Stomach (tissue), 9 donors: ENCODE results near the gene FLRT2. TPM values are rescaled to one million over a fixed set of nuclear protein-coding genes. Genes with fewer than 3 reads are reported as not detected.
A peak's percentile ranks its signal among the peaks of the same experiment; 100 is the strongest.

Source experiments
- DNase-seq, 2 donors: peaks; one replicate each; pipeline versions ENCODE4 v3.0.0 to v3.0.0-alpha.2; 2013 to 2019
- H3K27ac ChIP-seq, 5 donors: fragments of 200-600 bp in 4 of 5; sonication (generic) in 4 of 5; one replicate each; pipeline ENCODE4 v1.5.1; 2013 to 2019; ENCODE audit warnings: mild to moderate bottlenecking in 1 of 5, moderate library complexity in 1 of 5
- H3K27me3 ChIP-seq, 3 donors: fragments of 200-600 bp; sonication (generic); one replicate each; pipeline ENCODE4 v1.5.1; 2017 to 2019; ENCODE audit warnings: mixed run types in 1 of 3
- H3K36me3 ChIP-seq, 4 donors: fragments of 200-600 bp; sonication (generic); 1 replicate in 3 of 4; 2 replicates in 1 of 4; pipeline ENCODE4 v1.5.1; 2016 to 2019
- H3K4me1 ChIP-seq, 4 donors: fragments of 200-600 bp; sonication (generic); one replicate each; pipeline ENCODE4 v1.5.1; 2016 to 2019
- H3K4me3 ChIP-seq, 4 donors: fragments of 200-600 bp; sonication (generic) in 3 of 4; one replicate each; pipeline ENCODE4 v1.5.1; 2016 to 2019; ENCODE audit warnings: mild to moderate bottlenecking in 1 of 4
- H3K9me3 ChIP-seq, 4 donors: fragments of 200-600 bp; sonication (generic); one replicate each; pipeline ENCODE4 v1.5.1; 2016 to 2019
- EP300 ChIP-seq: sonication (generic); formaldehyde crosslinking; IDR thresholded peaks from one replicate; pipeline ENCODE4 v1.6.1; 2017; ENCODE audit warnings: antibody characterized with exemption
- POLR2A ChIP-seq, 4 donors: fragments of 450-650 bp; IDR thresholded peaks; one replicate each; pipeline ENCODE4 v1.6.1; 2016; ENCODE audit warnings: antibody characterized with exemption in 4 of 4, control low read depth in 2 of 4, mild to moderate bottlenecking in 1 of 4, moderate library complexity in 1 of 4
- POLR2AphosphoS5 ChIP-seq, 3 donors: sonication (generic); formaldehyde crosslinking; IDR thresholded peaks; one replicate each; pipeline ENCODE4 v1.6.1; 2016; ENCODE audit warnings: antibody characterized with exemption in 3 of 3
- WGBS, 5 donors: extraction: QIAGEN DNeasy Blood & Tissue Kit in 3 of 5; methylation state at CpG; one replicate each; pipeline versions ENCODE4 v1.1.5 to v1.1.7; 2013 to 2018; 5-methylcytosine and 5-hydroxymethylcytosine counted together
- intact Hi-C: fragments of 100-400 bp; cut with DNase I; formaldehyde crosslinking; loops from one replicate; pipeline ENCODE4 v1.15.1; 2023; ENCODE audit warnings: low total_unique reads
- polyA plus RNA-seq, 3 donors: library from polyadenylated mRNA; stranded (reverse); fragments of 200-250 nt; gene quantifications; one replicate each; pipeline ENCODE4 v1.2.3, GENCODE V29; 2013
- total RNA-seq, 5 donors: library from RNA; depleted of rRNA; stranded (reverse); fragments of >200 nt; gene quantifications; one replicate each; pipeline versions ENCODE4 v1.1.0 to v1.2.3, GENCODE V29; 2014 to 2016
- TF ChIP-seq, protein P1 (sequence below), 7 experiments: fragments of 450-650 bp in 4 of 7; fragments of 200-600 bp in 3 of 7; sonication (generic) in 3 of 7; IDR thresholded peaks; one replicate each; pipeline ENCODE4 v1.5.1; 2016 to 2019; ENCODE audit warnings: antibody characterized with exemption in 7 of 7, control low read depth in 2 of 7, mild to moderate bottlenecking in 1 of 7
- donor health status: healthy with polysubstance abuse.
- donor health status: Bipolar disorder and iron deficiency.
- donor health status: healthy.

The FLRT2 gene
- total and polyA plus RNA-seq, 8 donors: 0.45 to 34.1 (median 1.2) TPM

DNA sequence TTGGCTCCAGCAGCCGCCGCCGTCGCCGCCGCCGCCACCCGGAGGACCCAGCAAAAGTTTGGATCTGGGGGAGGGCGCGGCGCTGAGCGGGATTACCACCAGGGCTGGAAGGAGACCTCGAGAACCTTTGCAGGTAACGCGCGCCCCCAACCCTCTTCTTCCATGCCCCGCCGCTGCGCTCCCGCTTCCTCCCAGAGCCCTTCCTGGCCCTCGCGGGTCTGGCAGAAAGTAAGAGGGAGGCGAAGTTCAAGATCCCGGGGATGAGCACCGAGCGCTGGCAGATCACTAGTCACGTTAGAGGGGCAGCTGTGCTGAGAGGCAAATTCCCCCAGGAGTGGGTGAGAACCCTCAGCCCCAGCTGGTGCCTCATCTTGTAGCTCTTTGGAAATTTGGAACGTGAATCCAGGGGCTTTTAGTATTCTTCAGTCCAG lies 3.9 kb downstream of the FLRT2 start:
- peak in 1 of 2 donors; percentile 56 for DNase-seq
- no peak for TF ChIP-seq EP300
- TF ChIP-seq POLR2AphosphoS5 (IDR thresholded peaks at IDR 0.05): no peak
- TF ChIP-seq, protein P1, sequence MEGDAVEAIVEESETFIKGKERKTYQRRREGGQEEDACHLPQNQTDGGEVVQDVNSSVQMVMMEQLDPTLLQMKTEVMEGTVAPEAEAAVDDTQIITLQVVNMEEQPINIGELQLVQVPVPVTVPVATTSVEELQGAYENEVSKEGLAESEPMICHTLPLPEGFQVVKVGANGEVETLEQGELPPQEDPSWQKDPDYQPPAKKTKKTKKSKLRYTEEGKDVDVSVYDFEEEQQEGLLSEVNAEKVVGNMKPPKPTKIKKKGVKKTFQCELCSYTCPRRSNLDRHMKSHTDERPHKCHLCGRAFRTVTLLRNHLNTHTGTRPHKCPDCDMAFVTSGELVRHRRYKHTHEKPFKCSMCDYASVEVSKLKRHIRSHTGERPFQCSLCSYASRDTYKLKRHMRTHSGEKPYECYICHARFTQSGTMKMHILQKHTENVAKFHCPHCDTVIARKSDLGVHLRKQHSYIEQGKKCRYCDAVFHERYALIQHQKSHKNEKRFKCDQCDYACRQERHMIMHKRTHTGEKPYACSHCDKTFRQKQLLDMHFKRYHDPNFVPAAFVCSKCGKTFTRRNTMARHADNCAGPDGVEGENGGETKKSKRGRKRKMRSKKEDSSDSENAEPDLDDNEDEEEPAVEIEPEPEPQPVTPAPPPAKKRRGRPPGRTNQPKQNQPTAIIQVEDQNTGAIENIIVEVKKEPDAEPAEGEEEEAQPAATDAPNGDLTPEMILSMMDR (IDR thresholded peaks at IDR 0.05): no peak
- TF ChIP-seq POLR2A (IDR thresholded peaks at IDR 0.05): no peak
- Histone ChIP-seq H3K4me1 (peaks cover 32 to 55% (median 53%) of the 10 kb centered on the region in 4 donors), H3K9me3 (no peaks in the 10 kb centered on the region), H3K27me3 (peaks cover 7 to 68% (median 58%) of the 10 kb centered on the region in 3 donors), H3K27ac (peak overlapping the region; percentile 10 to 81 (median 68)), H3K4me3 (peak overlapping the region; percentile 53 to 73 (median 66)), H3K36me3 (no peaks in the 10 kb centered on the region)
- intact Hi-C loops: no loop called here
- whole genome bisulfite sequencing, 5 donors: 2 to 5% (median 2%) methylated on average over 18 to 28 of the region's 28 CpGs

GRCh38 chr14:85534458-85535293 lies 4.7 kb downstream of the FLRT2 start:
- TF ChIP-seq EP300 (no peak), POLR2A (IDR thresholded peaks at IDR 0.05) (no peak), POLR2AphosphoS5 (IDR thresholded peaks at IDR 0.05) (no peak)
- TF ChIP-seq, protein P1 (IDR thresholded peaks at IDR 0.05): no peak
- Histone ChIP-seq H3K27me3 (peaks cover 7 to 60% (median 50%) of the 10 kb centered on the region in 3 donors), H3K36me3 (no peaks in the 10 kb centered on the region), H3K27ac (peak overlapping the region in 3 of 5 donors; percentile 68 to 81 (median 71)), H3K4me1 (peaks cover 28 to 47% (median 45%) of the 10 kb centered on the region in 4 donors), H3K4me3 (peak overlapping the region; percentile 53 to 73 (median 66)), H3K9me3 (no peaks in the 10 kb centered on the region)
- intact Hi-C loops: no loop called here
- 10 to 17% (median 11%) methylated on average over 22 to 28 of the region's 28 CpGs for WGBS, 5 donors
- DNase-seq: peak in 1 of 2 donors; percentile 63

DNA sequence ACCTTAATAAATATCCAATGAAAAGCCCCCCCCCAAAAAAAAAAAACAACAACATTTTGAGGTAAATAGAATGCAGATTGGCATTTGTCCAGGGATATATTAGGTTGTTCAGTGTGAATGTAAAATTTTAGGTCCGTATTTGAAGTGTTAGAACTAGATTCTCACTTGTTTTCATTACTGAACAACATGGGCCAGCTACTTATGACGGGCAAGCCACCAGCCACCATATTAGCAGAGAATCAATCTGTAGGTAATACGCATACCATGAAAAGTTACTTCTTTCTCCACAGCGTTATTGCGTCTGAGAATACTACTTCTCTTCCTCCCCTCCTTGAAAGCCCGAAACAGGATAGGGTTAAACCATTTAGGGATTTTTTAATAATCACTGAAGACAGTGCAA lies 5.4 kb downstream of the FLRT2 start:
- Histone ChIP-seq H3K27me3 (peaks cover 7 to 54% (median 43%) of the 10 kb centered on the region in 3 donors), H3K9me3 (no peaks in the 10 kb centered on the region), H3K36me3 (no peaks in the 10 kb centered on the region), H3K27ac (peak overlapping the region in 2 of 5 donors; percentile 25 to 71), H3K4me3 (peak overlapping the region in 3 of 4 donors; percentile 53 to 73 (median 71)), H3K4me1 (peaks cover 22 to 41% (median 38%) of the 10 kb centered on the region in 4 donors)
- WGBS, 5 donors: 56 to 77% (median 76%) methylated on average over 6 of the region's 6 CpGs
- intact Hi-C loops: no loop called here
- peak in 1 of 2 donors; percentile 36 for DNase-seq
- TF ChIP-seq POLR2A (IDR thresholded peaks at IDR 0.05) (no peak), EP300 (no peak), POLR2AphosphoS5 (IDR thresholded peaks at IDR 0.05) (no peak)
- TF ChIP-seq, protein P1 (IDR thresholded peaks at IDR 0.05): no peak

GRCh38 chr14:85535991-85536832 lies 6.3 kb downstream of the FLRT2 start:
- Histone ChIP-seq H3K4me3 (peak overlapping the region in 1 of 4 donors; percentile 71), H3K27ac (peak overlapping the region in 2 of 5 donors; percentile 42 to 71), H3K27me3 (peaks cover 7 to 45% (median 34%) of the 10 kb centered on the region in 3 donors), H3K9me3 (no peaks in the 10 kb centered on the region), H3K36me3 (no peaks in the 10 kb centered on the region), H3K4me1 (peaks cover 13 to 32% (median 29%) of the 10 kb centered on the region in 4 donors)
- 21 to 29% (median 26%) methylated on average over 8 of the region's 8 CpGs for WGBS, 5 donors
- DNase-seq: peak in 1 of 2 donors; percentile 79
- TF ChIP-seq POLR2AphosphoS5 (IDR thresholded peaks at IDR 0.05) (no peak), POLR2A (IDR thresholded peaks at IDR 0.05) (no peak), EP300 (no peak)
- TF ChIP-seq, protein P1 (IDR thresholded peaks at IDR 0.05): peak in 2 of 7 experiments; percentile 36 to 45
- intact Hi-C loops: no loop called here
